ENCODE data around the gene ALMS1.

GRCh38 chr2:73494031-73494430, 108.4 kb downstream of the ALMS1 start:
- TF ChIP-seq CTCF (conservative IDR thresholded peaks at IDR 0.05; ENCODE audit: low read depth, low read length) (no peak), MAZ (IDR thresholded peaks at IDR 0.05; ENCODE audit: borderline replicate concordance, low read depth, low read length) (no peak), POLR2A (IDR thresholded peaks at IDR 0.05; ENCODE audit: low read depth, low read length) (no peak), CEBPB (IDR thresholded peaks at IDR 0.05; ENCODE audit: low read depth, low read length) (no peak), SMC3 (IDR thresholded peaks at IDR 0.05; ENCODE audit: low read depth, low read length) (no peak), RFX5 (IDR thresholded peaks at IDR 0.05; ENCODE audit: low read depth, low read length) (no peak), RAD21 (IDR thresholded peaks at IDR 0.05; ENCODE audit: low read length) (no peak)
- TF ChIP-seq, protein P1, sequence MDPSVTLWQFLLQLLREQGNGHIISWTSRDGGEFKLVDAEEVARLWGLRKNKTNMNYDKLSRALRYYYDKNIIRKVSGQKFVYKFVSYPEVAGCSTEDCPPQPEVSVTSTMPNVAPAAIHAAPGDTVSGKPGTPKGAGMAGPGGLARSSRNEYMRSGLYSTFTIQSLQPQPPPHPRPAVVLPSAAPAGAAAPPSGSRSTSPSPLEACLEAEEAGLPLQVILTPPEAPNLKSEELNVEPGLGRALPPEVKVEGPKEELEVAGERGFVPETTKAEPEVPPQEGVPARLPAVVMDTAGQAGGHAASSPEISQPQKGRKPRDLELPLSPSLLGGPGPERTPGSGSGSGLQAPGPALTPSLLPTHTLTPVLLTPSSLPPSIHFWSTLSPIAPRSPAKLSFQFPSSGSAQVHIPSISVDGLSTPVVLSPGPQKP (IDR thresholded peaks at IDR 0.05; ENCODE audit: borderline replicate concordance, low read depth, low read length): no peak
- TF ChIP-seq, protein P2, sequence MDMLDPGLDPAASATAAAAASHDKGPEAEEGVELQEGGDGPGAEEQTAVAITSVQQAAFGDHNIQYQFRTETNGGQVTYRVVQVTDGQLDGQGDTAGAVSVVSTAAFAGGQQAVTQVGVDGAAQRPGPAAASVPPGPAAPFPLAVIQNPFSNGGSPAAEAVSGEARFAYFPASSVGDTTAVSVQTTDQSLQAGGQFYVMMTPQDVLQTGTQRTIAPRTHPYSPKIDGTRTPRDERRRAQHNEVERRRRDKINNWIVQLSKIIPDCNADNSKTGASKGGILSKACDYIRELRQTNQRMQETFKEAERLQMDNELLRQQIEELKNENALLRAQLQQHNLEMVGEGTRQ (IDR thresholded peaks at IDR 0.05; ENCODE audit: low read depth, low read length): no peak

All from IMR-90 (cell line).